ENCODE data around the gene FCER1G.

FCER1G gene

GRCh38 chr1:161259345-161259702 is 44.2 kb downstream of the FCER1G start:
- TF ChIP-seq FOXP2 (optimal IDR thresholded peaks at IDR 0.05; ENCODE audit: borderline replicate concordance, extremely low read depth, extremely low read length, insufficient read depth) (no peak), TAF1 (IDR thresholded peaks at IDR 0.05; ENCODE audit: borderline replicate concordance, insufficient read depth, low read length) (no peak), POLR2AphosphoS5 (IDR thresholded peaks at IDR 0.05; ENCODE audit: low read depth, low read length) (no peak), SIN3A (IDR thresholded peaks at IDR 0.05; ENCODE audit: borderline replicate concordance, insufficient read depth, low read length) (no peak), REST (IDR thresholded peaks at IDR 0.05; ENCODE audit: insufficient read depth in 1 of 2, low read depth in 2 of 2, low read length in 2 of 2) (no peak)

DNA sequence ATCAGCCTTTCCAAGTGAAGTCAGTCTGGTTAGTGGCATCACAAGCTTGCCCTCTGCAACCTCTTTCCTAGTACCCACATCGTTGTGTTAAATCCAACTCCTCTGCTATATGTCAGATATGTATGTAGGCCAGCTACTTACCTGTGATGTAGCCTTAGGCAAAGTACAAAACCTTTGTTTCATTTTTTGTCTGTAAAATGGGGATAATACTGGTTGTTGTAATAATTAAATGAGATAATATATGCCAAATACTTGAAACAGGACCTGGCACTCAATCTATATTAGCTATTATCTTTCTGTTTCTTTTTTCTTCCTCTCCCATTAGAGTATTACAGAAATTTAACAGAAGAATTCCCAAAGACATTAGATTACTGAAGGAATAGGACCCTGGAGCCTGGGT is 44.7 kb downstream of the FCER1G start:
- no peak for TF ChIP-seq POLR2AphosphoS5 (IDR thresholded peaks at IDR 0.05; ENCODE audit: low read depth, low read length)
- no peak for TF ChIP-seq SIN3A (IDR thresholded peaks at IDR 0.05; ENCODE audit: borderline replicate concordance, insufficient read depth, low read length)
- no peak for TF ChIP-seq TAF1 (IDR thresholded peaks at IDR 0.05; ENCODE audit: borderline replicate concordance, insufficient read depth, low read length)
- TF ChIP-seq FOXP2 (optimal IDR thresholded peaks at IDR 0.05; ENCODE audit: borderline replicate concordance, extremely low read depth, extremely low read length, insufficient read depth), result no peak
- TF ChIP-seq REST (IDR thresholded peaks at IDR 0.05; ENCODE audit: insufficient read depth in 1 of 2, low read depth in 2 of 2, low read length in 2 of 2), result no peak

DNA sequence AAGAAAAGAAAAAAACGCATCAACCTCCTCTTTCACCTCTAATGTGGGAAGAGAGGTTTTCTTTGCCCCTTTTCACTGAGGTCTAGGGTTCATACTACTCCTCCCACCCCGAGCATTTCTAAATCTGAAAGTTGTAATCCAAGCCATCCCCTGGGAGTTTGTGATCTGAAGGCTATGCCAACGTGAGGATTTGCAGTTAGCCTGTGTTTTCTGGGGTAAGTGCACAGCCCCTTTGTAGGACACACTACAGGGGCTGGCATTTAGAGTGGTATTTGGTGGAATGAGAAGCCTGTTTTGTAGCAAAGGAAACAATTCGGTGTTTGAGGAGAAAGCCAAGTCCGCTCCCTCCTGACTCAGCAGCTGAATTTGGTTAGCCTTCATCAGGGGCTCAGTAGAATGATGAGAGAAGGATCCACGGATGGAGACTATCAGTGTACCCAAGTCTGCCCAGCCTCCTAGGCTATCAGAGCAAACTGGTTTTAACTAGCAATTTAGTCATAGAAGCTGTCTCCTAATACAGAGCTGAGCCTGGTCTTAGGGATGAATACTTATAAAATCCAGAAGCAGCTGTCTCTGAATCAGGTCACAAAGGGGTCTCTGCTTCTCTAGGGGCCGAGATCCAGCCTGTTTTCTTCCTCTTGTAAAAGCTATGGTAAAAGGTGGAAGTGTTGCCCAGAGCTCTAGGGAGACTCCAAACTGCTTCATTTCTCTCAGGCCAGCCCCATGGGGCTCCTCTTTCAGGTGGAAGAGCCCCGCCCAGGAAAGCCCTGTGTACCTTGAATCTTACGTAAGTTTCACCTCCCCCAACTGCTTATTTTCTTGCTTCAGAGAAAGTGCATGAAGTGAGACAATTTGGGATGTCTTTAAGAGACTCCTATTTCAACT is 45.5 kb downstream of the FCER1G start:
- TF ChIP-seq REST (IDR thresholded peaks at IDR 0.05; ENCODE audit: insufficient read depth in 1 of 2, low read depth in 2 of 2, low read length in 2 of 2), result no peak
- no peak for TF ChIP-seq POLR2AphosphoS5 (IDR thresholded peaks at IDR 0.05; ENCODE audit: low read depth, low read length)

DNA sequence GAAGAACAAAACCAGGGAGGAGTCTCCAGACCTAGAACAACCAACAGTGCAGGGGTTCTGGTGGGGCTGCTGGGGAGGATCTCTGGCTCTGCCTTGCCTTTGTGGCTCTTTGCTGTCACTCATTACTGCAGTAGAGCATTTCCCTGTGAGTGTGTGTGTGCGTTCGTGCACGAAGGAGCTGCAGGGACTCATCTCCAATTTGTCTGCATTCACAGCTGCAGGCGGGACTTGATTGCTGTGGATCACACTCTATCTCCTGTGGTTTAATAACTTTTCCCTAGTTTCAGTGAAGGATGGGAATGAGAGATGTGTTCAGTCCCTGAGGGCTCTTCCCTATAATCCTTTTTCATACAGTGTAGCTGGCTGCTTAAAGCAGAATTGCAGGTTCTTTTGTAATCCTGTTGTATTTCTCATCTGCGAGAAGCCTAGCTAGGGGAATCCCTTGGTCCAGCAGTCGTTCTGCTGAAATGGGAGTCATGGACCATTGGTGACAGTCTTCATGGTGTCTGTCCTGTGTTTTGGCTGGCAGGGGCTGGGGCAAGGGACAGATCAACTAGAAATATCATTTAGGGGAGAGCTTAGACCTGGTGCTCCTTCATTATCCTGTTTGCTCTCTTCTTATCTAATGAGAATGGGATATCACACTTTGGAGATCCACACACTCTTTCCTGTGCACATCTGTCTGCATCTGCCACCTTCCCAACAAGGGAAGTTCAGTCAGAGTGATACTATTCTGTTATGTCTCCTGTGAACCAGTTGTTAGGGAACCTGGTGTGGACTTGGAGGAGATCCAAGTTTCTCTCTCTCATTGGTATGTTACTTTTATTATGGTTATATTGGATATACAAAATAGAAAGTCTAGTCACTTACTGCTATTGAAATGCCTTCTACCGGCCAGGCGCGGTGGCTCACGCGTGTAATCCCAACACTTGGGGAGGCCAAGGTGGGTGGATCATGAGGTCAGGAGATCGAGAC is 46.5 kb downstream of the FCER1G start:
- TF ChIP-seq REST (IDR thresholded peaks at IDR 0.05; ENCODE audit: insufficient read depth in 1 of 2, low read depth in 2 of 2, low read length in 2 of 2) (peak in 1 of 2 experiments; percentile 71; a peak in 1 of 4 replicates), TAF1 (IDR thresholded peaks at IDR 0.05; ENCODE audit: borderline replicate concordance, insufficient read depth, low read length) (no peak), FOXP2 (optimal IDR thresholded peaks at IDR 0.05; ENCODE audit: borderline replicate concordance, extremely low read depth, extremely low read length, insufficient read depth) (no peak)

Measured in PFSK-1 (cell line).